ENCODE data around the gene COPE.
A peak's percentile ranks its signal among the peaks of the same experiment; 100 is the strongest.

The COPE gene

DNA sequence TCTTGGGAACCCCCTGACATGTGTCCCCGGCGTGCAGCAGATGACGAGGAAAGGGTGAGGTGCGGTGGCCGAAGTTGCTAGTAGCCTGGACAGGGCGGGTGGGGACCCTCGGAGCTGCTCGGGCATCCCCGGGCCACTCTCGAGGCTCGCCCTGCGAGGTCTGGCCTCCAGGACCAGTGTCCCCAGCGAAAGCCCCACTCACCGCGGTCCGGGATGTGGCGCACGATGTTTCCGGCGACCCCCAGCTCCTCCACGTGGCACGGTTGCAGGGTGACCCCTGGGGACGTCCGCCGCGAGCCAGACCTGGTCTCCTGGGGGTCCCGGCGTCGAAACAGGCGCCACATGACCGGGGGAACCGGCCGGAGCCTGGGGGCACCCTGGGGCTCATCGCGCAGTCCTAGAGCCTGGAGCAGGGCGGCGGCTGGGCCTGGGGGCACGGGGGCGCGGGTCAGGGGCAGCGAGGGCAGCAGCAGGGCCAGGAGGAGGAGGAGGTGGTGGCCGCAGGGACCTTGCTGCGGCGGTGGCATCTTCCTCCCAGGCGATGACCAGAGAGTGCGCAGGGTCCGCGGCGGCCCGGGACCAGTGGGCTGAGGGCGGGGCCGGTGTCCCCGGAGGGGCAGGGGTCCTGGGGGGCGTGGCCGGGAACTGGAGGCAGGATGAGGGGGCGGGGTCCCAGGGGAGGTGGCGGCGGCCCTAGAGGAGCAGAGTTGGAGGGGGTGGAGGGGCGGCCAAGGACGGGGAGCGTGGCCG, 49.2 kb downstream of the COPE start:
- Histone ChIP-seq H3K4me3 (ENCODE audit: low read depth, low read length) (no peak overlapping the region), H3K4me1 (ENCODE audit: control insufficient read depth, insufficient read depth, low read length) (no peaks in the 10 kb centered on the region), H3K27ac (ENCODE audit: low read depth, low read length) (no peak overlapping the region), H3K36me3 (ENCODE audit: control insufficient read depth, insufficient read depth, low read length) (peaks cover 31% of the 10 kb centered on the region), H3K9me3 (ENCODE audit: control insufficient read depth, insufficient read depth, low read length) (no peaks in the 10 kb centered on the region), H3K9ac (ENCODE audit: low read depth, low read length) (no peak overlapping the region), H3K27me3 (ENCODE audit: control insufficient read depth, insufficient read depth, low read length) (no peaks in the 10 kb centered on the region; the same call in 1 of the 2 replicates)

DNA sequence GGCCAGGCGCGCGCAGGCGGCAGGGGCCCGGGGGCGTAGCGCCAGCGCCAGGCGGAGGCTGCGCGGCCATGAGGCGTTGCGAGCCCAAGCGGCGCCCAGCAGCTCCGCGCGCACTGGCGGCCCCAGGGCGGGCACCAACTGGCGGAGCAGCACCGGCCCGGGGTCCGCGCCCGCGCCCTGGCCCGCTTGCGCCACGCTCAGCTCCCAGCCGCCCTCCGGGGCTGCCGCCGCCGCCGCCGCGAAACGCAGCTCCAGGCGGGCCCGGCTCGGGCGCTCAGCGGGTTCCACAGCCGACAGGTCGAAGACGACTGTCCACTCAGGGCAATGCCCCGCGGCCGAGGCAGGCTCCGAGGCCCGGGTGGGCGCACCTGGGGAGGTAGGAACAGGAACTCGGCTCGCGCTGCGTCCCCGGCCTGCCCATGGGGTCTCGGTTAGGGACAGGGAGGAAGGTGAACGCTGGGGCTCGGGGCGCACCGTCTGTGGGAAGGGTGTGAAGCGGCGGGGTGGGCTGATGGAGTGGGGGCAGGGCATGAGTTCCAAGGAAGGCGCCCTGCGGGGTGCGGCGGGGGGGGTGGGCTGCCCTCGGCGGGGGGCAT, 50.1 kb downstream of the COPE start:
- Histone ChIP-seq H3K36me3 (ENCODE audit: control insufficient read depth, insufficient read depth, low read length) (peaks cover 39% of the 10 kb centered on the region), H3K9me3 (ENCODE audit: control insufficient read depth, insufficient read depth, low read length) (no peaks in the 10 kb centered on the region), H3K4me1 (ENCODE audit: control insufficient read depth, insufficient read depth, low read length) (no peaks in the 10 kb centered on the region), H3K27ac (ENCODE audit: low read depth, low read length) (no peak overlapping the region), H3K9ac (ENCODE audit: low read depth, low read length) (no peak overlapping the region), H3K27me3 (ENCODE audit: control insufficient read depth, insufficient read depth, low read length) (no peaks in the 10 kb centered on the region; the same call in 1 of the 2 replicates), H3K4me3 (ENCODE audit: low read depth, low read length) (no peak overlapping the region)

DNA sequence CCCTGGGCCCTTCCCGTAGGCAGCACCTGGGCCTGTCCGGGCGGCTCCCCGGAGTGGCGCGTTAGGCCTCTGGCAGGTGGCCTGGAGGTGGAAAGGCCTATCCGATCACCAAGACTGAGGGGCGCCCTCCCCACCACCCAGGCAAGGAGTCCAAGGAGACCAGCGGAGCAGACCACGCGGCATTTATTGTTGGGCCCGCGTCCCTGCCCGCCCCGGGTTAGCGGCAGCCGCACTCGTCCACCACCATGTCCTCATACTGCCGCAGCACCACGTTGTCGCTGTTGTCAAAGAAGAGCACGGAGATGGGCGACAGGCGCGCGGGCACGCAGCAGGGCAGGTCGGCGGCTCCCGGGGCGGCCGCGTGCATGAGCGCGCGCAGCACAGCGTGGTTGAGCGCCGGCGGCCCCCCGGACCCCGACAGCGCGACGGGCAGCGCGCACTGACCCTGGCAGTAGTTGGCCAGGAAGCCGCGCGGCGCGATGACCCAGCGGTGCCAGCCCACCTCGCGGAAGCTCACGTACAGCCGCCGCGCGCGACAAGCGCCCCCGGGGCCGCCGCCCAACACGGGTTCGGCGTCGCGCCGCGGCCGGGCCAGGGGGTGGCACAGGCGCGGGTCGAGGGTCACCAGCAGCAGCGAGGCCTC, 50.7 kb downstream of the COPE start:
- Histone ChIP-seq H3K9ac (ENCODE audit: low read depth, low read length) (no peak overlapping the region), H3K4me3 (ENCODE audit: low read depth, low read length) (no peak overlapping the region)

DNA sequence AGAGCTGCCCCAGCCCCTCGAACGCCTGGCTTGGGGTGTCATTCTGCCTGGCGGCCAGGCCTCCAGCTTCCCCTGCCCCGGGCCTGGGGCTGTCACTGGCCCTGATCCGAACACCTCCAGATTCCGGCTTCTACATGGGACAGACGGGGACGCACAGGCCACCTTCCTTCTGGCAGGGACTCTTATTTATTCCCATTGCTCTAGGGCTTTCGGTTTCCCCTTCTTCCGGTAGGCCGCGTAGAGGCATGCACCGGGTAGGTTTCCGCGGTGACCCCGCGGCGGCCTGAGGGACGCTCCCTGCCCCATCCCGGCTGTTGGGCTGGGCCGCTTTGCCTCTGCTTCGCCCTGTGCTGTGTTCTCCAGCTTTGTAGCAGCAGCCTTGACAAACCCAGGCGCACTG, 51.4 kb downstream of the COPE start:
- Histone ChIP-seq H3K4me3 (ENCODE audit: low read depth, low read length) (no peak overlapping the region), H3K36me3 (ENCODE audit: control insufficient read depth, insufficient read depth, low read length) (peaks cover 53% of the 10 kb centered on the region), H3K27ac (ENCODE audit: low read depth, low read length) (no peak overlapping the region)

More for the DNA sequence above, 50.7 kb downstream of the COPE start:
- Histone ChIP-seq H3K9me3 (ENCODE audit: control insufficient read depth, insufficient read depth, low read length) (no peaks in the 10 kb centered on the region), H3K27me3 (ENCODE audit: control insufficient read depth, insufficient read depth, low read length) (no peaks in the 10 kb centered on the region; the same call in 1 of the 2 replicates), H3K36me3 (ENCODE audit: control insufficient read depth, insufficient read depth, low read length) (peaks cover 45% of the 10 kb centered on the region), H3K27ac (ENCODE audit: low read depth, low read length) (no peak overlapping the region), H3K4me1 (ENCODE audit: control insufficient read depth, insufficient read depth, low read length) (no peaks in the 10 kb centered on the region)

DNA sequence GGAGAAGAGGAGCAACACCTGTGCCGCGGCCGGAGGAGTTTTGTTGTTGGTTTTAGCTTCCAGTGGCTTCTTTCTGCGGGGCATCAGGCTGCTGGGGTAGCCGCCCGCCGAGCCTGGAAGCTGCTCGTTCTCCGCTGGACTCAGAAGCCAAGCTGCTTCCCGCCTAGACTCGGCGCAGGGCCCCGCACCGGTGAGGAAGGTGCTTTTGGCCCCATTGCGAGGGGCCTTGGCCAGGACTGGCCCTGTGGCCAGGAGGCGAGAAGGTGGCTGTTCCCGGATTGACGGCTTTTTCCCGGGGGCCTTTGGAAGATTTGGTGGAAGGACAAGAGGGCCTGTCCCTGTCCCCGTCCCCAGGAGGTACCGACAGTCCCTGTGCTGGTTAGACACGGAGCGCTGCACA, 52.0 kb downstream of the COPE start:
- H3K4me1 ChIP-seq (ENCODE audit: control insufficient read depth, insufficient read depth, low read length): no peaks in the 10 kb centered on the region
- H3K27me3 ChIP-seq (ENCODE audit: control insufficient read depth, insufficient read depth, low read length): no peaks in the 10 kb centered on the region; the same call in 1 of the 2 replicates
- H3K27ac ChIP-seq (ENCODE audit: low read depth, low read length): no peak overlapping the region
- peaks cover 58% of the 10 kb centered on the region for H3K36me3 ChIP-seq (ENCODE audit: control insufficient read depth, insufficient read depth, low read length)
- H3K4me3 ChIP-seq (ENCODE audit: low read depth, low read length): no peak overlapping the region
- H3K9me3 ChIP-seq (ENCODE audit: control insufficient read depth, insufficient read depth, low read length): no peaks in the 10 kb centered on the region
- no peak overlapping the region for H3K9ac ChIP-seq (ENCODE audit: low read depth, low read length)

More for the DNA sequence above, 51.4 kb downstream of the COPE start:
- H3K9me3 ChIP-seq (ENCODE audit: control insufficient read depth, insufficient read depth, low read length): no peaks in the 10 kb centered on the region
- H3K27me3 ChIP-seq (ENCODE audit: control insufficient read depth, insufficient read depth, low read length): no peaks in the 10 kb centered on the region; the same call in 1 of the 2 replicates
- H3K9ac ChIP-seq (ENCODE audit: low read depth, low read length): no peak overlapping the region
- no peaks in the 10 kb centered on the region for H3K4me1 ChIP-seq (ENCODE audit: control insufficient read depth, insufficient read depth, low read length)

DNA sequence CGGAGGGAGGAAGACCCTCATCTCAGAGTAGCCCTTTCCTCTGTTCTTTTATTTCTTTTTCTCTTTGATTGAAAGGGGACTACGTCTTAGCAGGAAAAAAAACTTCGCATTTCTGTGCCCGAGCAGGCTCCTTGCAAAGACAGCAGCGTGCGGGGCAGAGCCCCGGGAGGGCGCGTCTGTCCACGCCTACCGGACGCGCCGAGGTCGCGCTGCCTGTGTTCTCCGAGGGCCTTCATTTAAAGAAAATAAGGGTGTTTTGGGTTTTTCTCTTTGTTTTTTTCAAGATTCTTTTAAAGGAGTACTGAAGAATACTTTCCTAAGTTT, 52.4 kb downstream of the COPE start:
- H3K36me3 ChIP-seq (ENCODE audit: control insufficient read depth, insufficient read depth, low read length): peaks cover 63% of the 10 kb centered on the region

DNA sequence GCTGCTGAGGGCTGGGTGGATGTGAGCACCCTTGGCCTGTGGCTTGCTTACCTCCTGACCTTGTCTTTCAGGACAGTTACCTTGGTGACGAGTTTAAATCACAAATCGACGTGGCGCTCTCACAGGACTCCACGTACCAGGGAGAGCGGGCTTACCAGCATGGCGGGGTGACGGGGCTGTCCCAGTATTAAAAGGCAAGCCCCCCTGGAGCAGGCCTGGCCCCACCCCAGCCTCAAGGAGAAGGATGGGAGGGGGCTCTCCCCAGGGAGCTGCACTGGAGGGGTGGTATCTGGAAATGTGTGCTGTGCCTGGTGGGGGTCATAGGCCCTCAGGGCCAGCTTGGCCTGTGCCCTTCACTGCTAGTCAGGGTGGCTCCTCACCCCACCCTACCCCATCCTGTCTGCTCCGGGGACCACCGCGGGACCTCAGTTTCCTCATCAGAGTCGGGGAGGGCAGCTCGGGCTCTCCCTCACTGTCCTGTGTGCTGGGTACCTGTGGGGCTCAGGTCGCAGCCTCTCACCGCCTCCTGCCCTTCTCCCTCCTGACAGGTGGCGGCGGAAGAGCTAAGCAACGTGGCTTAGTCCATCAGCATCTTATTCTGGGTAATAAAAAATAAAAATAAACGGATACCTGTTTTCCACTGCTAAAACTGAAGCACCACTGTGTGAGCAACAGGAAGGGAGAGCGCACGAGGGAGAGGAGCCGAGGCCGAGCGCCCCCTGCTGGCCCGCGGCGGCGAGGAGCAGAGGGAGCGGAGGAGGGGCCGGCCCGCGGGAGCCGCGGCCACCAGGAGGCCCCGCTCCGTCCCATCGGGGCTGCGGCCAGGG, 53.0 kb downstream of the COPE start:
- peak overlapping the region; percentile 25 for H3K27ac ChIP-seq (ENCODE audit: low read depth, low read length)

More for the DNA sequence above, 52.4 kb downstream of the COPE start:
- no peaks in the 10 kb centered on the region; the same call in 1 of the 2 replicates for H3K27me3 ChIP-seq (ENCODE audit: control insufficient read depth, insufficient read depth, low read length)
- H3K4me1 ChIP-seq (ENCODE audit: control insufficient read depth, insufficient read depth, low read length): no peaks in the 10 kb centered on the region
- H3K4me3 ChIP-seq (ENCODE audit: low read depth, low read length): no peak overlapping the region
- no peak overlapping the region for H3K9ac ChIP-seq (ENCODE audit: low read depth, low read length)
- H3K27ac ChIP-seq (ENCODE audit: low read depth, low read length): no peak overlapping the region
- no peaks in the 10 kb centered on the region for H3K9me3 ChIP-seq (ENCODE audit: control insufficient read depth, insufficient read depth, low read length)

DNA sequence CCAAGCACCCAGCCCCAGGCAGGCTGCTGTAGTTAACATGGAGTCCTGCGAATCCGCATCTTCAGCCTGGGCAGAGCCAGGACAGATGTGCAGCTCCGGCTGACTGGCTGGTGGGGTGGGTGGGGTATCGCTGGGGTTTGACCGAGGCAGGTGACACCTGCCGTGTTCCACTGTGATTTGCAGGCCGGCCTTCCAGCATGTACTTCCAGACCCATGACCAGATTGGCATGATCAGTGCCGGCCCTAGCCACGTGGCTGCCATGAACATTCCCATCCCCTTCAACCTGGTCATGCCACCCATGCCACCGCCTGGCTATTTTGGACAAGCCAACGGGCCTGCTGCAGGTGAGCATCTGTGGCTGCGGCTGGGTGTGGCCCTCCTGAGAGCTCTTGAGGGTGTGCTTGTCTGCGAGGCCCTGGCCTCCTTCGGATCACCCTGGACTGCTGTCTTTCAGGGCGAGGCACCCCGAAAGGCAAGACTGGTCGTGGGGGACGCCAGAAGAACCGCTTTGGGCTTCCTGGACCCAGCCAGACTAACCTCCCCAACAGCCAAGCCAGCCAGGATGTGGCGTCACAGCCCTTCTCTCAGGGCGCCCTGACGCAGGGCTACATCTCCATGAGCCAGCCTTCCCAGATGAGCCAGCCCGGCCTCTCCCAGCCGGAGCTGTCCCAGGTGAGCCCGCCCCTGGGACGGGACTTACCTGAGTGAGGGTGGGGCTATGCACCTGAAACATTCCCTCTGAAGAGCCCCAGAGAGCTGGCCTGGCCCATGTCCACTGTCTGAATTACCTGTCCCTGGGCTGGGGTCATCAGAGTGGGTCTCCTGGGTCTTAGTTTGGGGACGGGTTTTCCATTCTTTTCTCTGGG, 53.8 kb downstream of the COPE start:
- no peaks in the 10 kb centered on the region for H3K4me1 ChIP-seq (ENCODE audit: control insufficient read depth, insufficient read depth, low read length)
- H3K36me3 ChIP-seq (ENCODE audit: control insufficient read depth, insufficient read depth, low read length): peaks cover 77% of the 10 kb centered on the region
- no peaks in the 10 kb centered on the region for H3K9me3 ChIP-seq (ENCODE audit: control insufficient read depth, insufficient read depth, low read length)
- H3K4me3 ChIP-seq (ENCODE audit: low read depth, low read length): no peak overlapping the region
- no peaks in the 10 kb centered on the region for H3K27me3 ChIP-seq (ENCODE audit: control insufficient read depth, insufficient read depth, low read length)
- H3K27ac ChIP-seq (ENCODE audit: low read depth, low read length): no peak overlapping the region
- no peak overlapping the region for H3K9ac ChIP-seq (ENCODE audit: low read depth, low read length)

More for the DNA sequence above, 53.0 kb downstream of the COPE start:
- H3K27me3 ChIP-seq (ENCODE audit: control insufficient read depth, insufficient read depth, low read length): no peaks in the 10 kb centered on the region; the same call in 1 of the 2 replicates
- no peak overlapping the region for H3K4me3 ChIP-seq (ENCODE audit: low read depth, low read length)
- H3K9me3 ChIP-seq (ENCODE audit: control insufficient read depth, insufficient read depth, low read length): no peaks in the 10 kb centered on the region
- H3K36me3 ChIP-seq (ENCODE audit: control insufficient read depth, insufficient read depth, low read length): peaks cover 68% of the 10 kb centered on the region
- H3K4me1 ChIP-seq (ENCODE audit: control insufficient read depth, insufficient read depth, low read length): no peaks in the 10 kb centered on the region
- H3K9ac ChIP-seq (ENCODE audit: low read depth, low read length): no peak overlapping the region

DNA sequence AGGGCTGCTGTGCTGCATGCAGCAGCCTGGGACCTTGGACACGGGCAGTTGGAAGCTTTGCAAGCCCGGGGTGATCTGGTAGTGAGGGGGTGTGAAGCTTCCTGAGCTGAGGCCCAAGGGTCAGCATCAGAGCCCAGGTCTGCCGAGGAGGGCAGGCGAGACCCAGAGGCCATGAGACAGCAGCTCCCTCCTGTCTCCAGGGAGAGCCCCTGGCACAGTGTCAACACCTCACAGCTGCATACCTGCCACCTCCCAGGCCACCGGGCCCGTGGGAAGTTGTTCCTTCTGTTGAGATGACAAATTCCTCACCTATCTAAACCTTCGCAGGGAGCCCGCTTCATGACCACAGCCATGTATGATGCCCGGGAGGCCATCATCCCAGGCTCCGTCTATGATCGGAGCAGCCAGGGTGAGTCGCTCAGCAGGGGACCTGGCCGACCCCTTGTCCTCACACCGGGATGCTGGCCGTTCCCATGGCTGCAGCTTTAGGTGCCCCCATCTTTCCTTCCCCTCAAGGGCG, 55.3 kb downstream of the COPE start:
- Histone ChIP-seq H3K27ac (ENCODE audit: low read depth, low read length) (no peak overlapping the region), H3K4me1 (ENCODE audit: control insufficient read depth, insufficient read depth, low read length) (no peaks in the 10 kb centered on the region), H3K9me3 (ENCODE audit: control insufficient read depth, insufficient read depth, low read length) (no peaks in the 10 kb centered on the region), H3K9ac (ENCODE audit: low read depth, low read length) (no peak overlapping the region), H3K4me3 (ENCODE audit: low read depth, low read length) (no peak overlapping the region), H3K27me3 (ENCODE audit: control insufficient read depth, insufficient read depth, low read length) (no peaks in the 10 kb centered on the region), H3K36me3 (ENCODE audit: control insufficient read depth, insufficient read depth, low read length) (peaks cover 91% of the 10 kb centered on the region)
